HG02973 (cell line): ENCODE measurements around the gene KATNAL1.
"Not testable (repeated sequence)": the region's sequence is repeated elsewhere in the genome, so short reads cannot be mapped to it uniquely, and the experiment has no call there.

Source experiments
- ATAC-seq: cut with Tn5 transposase; IDR thresholded peaks from one replicate; pipeline ENCODE4 v1.9.1; 2021; ENCODE audit warnings: moderate library complexity; ENCODE audit not compliant: unreplicated experiment

The KATNAL1 gene

DNA sequence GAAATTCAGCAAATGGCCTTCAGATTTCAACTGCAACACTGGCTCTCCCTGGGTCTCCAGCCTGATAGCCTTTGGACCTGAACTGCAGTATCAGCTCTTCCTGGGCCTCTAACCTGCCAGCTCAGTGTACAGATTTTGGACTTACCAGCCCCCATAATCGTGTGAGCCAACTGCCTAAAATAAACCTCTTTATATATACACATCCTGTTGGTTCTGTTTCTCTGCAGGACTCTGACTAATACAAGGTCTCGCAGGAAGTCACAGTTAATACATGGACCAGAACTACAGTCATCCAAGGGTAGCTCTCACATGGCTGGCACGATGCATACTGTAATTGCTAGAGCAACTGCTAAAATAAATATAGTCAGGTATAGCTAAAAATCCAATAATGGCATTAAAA lies 85.1 kb downstream of the KATNAL1 start:
- no peak for ATAC-seq

DNA sequence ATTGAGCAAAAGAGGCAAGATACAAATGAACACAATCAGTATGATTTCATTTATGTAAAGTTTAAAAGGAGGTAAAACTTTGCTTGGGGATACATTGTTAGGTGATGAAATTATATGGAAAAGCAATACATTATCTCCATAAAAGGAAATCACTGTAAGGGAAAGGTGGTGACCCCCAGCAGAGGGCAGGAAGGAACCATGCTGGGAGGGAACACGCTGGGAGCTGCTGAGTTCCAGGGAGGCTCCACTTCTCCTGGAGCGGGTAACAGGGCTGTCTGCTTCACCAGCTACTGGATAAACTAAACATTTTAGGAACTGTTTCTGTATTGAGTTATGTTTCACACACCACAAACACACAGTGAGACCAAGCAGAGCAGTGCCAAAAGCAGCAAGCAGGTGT lies 91.2 kb downstream of the KATNAL1 start:
- ATAC-seq = no peak

DNA sequence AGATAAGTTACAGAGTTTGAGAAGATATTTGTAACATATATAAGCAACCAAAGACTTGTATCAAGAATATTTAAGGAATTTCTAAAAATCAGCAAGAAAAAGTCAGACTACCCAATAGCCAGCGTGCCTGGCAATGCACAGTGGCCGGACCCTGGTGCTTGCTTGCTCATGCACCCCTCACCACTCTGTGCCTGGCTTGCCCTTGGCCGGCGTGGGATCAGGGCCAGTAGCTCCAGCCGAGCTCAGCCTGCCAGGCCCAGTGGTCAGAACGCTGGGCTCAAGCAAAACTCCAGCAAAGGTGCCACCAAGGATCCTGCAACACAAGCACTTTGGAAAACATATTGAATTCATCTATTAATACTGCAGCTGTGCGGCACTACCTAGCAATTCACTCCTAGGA lies 95.1 kb downstream of the KATNAL1 start:
- ATAC-seq = no peak

DNA sequence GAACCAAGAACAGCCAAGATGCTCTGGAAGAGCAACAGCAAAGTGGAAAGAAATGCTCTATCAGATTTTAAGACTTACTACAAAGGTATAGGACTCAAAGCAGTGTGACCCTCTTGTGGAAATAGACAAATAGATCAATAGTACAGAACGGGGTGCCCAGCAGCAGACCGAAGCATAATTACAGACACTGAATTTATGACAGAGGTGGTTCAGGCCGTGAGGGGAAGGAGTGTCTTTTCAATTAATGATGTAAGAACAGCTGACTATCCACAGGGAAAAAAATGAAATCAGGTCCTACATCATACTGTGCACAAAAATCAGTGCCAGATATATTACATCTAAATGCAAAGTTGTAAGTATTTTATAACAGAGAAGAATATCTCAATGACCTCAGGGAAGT lies 95.6 kb downstream of the KATNAL1 start:
- no peak for ATAC-seq

GRCh38 chr13:30204564-30204963 lies 102.8 kb downstream of the KATNAL1 start:
- ATAC-seq = peak; percentile 78

- ATAC-seq = no peak
Observed at GRCh38 chr13:30196025-30196424, 111.3 kb downstream of the KATNAL1 start.

DNA sequence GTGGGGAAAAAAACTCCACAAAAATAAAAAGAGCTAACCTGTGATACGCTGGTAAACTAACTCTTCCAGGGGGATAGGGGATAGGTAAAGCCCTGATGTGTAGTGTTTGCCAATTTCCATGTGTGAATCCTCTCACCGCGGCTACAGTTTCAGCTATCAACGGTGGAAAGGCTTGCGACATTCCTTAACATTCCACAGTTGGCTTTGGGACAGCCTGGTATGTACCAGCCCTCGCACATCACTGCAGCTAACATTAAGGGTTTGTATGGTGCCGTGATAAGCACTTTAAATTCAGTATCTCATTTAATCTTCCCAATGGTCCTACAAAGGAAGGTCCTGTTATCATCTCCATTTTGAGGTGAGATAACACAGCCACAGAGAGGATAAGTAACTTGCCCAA lies 112.4 kb downstream of the KATNAL1 start:
- ATAC-seq = no peak

- no peak for ATAC-seq
Observed at GRCh38 chr13:30193279-30194234, 113.8 kb downstream of the KATNAL1 start.

DNA sequence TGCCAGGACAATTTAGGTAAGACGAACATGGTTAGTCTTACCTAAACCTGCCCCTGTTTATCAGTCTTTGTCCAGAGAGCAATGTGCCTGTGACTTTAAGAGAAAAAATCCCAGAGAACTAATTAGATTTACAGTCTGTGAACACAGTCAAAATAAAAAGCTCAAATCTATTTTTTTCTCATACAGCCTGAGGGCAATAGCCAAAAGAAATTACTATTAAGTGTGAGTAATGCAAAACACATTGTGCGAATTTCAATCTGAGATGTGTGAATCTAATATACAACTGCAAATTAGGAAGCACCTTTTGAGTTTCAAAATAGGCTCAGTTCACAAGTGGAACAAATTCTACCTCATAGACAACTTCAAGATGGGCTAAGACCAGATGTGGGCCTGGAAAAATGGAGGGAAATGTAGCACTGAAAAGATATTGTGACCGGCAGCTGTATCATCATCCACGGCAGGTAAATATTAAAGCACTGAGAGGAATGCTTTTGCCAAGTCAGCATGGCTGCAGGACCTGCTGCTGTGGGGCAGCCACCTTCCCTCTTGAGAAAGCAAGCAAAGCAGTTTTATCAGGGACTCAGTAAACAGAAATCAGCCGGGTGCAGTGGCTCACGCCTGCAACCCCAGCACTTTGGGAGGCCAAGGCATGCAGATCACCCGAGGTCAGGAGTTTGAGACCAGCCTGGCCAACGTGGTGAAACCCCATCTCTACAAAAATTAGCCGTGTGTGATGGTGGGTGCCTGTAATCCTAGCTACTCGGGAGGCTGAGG lies 114.8 kb downstream of the KATNAL1 start:
- ATAC-seq = no peak

- no peak for ATAC-seq
Observed at GRCh38 chr13:30191491-30192100, 115.8 kb downstream of the KATNAL1 start.

DNA sequence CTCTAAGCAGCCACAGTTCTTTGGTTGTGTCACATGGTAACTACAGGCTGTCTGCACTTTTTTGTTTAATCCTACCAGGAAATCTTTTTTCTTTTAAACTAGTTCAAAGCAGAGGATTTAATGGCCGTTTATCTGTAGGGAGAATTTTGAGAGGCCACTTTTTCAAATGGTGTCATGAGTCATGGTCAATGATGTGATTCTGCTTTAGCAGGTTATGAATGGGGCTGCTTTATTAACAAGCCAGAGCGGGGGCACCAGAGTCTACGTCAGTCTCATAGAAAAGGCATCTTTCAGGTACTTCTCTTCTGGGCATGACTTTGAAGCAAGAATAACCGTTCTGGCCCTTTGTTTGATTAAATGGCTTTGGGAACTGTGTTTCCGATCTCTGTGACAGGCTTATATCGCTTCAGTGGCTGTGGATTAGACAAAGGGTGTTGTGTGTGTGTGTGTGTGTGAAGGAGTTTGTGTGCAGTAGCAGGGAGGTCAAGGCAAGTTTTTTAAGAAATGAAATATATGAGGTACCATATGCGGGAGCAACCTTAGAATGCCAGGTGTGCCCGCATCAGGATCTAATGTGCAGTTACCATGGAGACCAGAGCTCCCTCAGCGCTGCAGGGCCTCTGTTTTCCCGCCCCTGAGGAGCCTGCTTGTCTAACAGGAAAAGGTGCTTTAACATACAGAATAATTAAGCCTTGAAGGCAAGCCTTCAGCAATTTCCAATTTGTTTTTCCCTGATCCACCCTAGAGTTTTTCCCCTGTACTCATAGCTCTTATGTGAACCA lies 120.5 kb downstream of the KATNAL1 start:
- no peak for ATAC-seq

DNA sequence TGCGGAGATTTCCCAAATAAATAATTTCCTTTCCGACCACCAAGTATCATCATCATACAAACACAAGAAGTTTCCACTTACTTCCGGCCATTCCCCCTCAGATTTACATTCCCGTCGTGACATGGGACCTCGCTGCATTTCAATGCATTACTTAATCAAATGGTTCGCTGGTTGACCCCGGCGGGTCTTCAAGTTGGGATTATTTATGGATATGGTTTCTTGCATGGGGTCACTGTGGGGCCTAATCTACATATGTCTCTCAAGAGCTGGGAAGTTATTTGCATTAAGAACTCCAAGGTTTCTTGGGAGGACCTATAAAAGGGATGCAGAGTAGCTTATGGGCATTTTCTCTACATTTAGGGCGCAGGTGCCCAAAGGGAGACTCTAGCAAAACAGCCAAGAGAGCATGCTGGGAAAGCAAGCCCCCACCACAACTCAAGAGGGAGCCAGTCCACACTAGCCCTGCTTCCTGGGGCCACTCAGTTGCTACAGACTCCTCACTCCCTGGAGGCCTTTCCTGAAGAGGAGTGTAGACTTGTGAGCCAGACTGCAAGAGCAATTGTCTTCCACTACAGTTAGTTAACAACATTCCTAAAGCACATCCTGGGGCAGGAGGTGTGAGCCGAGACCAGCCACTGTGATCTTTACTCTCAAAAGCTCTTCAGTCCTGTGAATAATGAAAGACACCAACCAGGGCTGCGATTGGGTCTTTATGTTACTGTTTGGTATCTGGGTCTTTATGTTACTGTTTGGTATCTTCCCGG lies 125.3 kb downstream of the KATNAL1 start:
- no peak for ATAC-seq

GRCh38 chr13:30179597-30180276 lies 127.6 kb downstream of the KATNAL1 start:
- no peak for ATAC-seq

DNA sequence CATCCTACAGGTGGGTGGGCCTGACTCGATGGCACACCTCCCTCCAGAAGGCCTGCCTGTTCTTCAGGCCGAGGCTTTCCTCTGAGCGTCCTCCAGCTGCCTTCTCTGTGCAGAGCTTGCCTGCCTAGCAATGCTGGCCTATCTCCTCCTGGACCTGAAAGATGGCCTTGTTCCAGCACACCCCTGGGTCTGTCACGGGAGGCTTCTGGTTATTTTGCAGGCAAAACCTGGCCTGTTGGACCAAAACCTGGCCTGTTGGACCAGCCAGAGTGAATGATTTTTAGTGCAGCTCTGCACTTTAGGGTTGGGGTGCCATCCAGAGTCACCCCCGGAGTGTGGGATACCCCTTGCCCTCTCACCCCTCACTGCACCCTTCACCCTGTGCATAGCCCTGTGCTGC lies 128.4 kb downstream of the KATNAL1 start:
- no peak for ATAC-seq

DNA sequence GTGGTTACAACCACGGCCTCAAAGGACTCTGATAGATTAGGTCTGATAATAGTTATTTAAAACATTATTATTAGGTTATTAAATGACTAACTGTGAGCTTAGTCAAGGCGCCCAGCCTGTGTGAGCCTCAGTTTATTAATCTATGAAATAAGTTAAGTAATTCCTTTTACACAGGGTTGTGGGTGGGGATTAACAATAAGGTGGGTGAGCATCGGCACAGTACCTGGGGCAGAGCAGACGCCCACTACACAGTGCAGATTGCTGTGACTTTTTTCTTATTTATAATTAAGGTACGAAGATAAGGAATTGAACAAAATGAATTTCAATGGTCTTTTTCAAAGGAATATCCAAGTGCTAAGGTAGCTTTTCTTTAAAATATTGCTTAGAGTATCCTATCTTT lies 132.2 kb downstream of the KATNAL1 start:
- ATAC-seq = no peak

DNA sequence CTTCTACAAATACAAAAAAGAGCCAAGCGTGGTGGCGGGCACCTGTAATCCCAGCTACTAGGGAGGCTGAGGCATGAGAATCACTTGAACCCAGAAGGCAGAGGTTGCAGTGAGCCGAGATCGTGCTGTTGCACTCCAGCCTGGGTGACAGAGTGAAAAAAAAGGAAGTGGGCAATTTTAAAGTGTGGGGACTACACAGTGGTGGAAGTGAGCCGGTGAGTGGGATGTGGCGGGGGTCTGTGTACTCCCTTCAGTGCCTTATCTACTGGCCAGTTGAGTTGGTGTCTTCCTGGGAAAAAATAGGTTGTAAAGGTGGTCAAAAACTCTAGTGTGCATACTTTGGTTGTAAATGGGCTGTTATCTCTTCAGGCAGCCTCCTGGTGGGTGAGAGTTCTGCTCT lies 133.1 kb downstream of the KATNAL1 start:
- not testable (repeated sequence) for ATAC-seq

DNA sequence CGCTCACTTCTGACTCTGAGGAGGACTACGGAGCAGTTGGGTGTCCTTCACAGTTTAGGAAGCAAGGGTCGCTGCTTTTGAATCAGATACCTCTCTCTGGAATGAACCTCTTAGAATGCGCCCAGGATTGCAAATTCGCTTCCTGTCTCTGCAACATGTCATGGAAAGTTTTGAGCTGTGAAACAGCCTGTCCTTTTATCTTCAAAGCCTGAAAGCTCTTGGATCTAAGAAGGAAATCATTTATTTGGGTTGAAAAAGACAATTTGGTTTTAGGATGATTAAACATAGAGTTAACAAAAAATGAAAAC lies 134.1 kb downstream of the KATNAL1 start:
- ATAC-seq = no peak

DNA sequence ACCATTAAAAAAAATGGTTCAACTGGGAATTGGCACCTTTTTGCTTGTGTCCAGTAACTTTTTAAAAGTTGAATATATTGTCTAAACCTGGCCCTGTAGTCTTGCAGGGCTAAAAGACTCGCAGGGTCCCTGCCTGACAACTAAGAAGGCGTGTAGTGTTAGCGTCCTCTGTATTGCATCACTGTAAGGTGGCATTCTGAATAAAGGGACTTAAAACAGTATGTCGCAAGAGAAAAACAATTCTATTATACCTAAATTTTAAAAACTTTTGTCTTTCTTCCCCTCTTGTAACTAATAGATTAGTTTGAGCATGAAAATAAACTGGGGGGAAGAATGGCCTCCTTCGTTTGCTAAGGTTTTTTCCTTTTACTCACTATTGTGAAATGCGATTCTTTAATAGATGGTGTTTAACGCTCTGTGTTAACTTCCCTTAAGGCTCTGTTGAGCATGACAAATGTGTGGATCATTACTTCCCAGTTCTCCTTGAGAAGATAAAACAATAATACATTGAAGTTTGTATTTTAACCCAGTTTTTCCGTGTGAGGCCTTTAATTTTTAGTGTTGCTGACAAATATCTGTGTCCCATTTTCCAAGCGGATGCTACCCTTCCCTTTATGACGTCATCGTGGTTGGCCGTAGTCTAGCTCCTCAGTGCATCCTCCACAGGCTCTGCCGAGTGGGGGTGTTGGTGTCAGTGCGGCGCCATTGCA lies 134.6 kb downstream of the KATNAL1 start:
- ATAC-seq = no peak

- ATAC-seq = no peak
Observed at GRCh38 chr13:30170569-30170968, 136.8 kb downstream of the KATNAL1 start.
